HPDE6-E6E7 (cell line): ENCODE data around the gene NUDCD3.

Experiments used
- DNase-seq: peaks from one replicate; pipeline ENCODE4 v3.0.0; 2011; ENCODE audit warnings: missing footprints; ENCODE audit errors: extremely low spot score

NUDCD3 gene

GRCh38 chr7:44401692-44402091, 88.8 kb downstream of the NUDCD3 start:
- DNase-seq: no peak

GRCh38 chr7:44400033-44400511, 90.4 kb downstream of the NUDCD3 start:
- DNase-seq: no peak

- no peak for DNase-seq
These were observed 91.4 kb downstream of the NUDCD3 start for GRCh38 chr7:44398953-44399574.

DNA sequence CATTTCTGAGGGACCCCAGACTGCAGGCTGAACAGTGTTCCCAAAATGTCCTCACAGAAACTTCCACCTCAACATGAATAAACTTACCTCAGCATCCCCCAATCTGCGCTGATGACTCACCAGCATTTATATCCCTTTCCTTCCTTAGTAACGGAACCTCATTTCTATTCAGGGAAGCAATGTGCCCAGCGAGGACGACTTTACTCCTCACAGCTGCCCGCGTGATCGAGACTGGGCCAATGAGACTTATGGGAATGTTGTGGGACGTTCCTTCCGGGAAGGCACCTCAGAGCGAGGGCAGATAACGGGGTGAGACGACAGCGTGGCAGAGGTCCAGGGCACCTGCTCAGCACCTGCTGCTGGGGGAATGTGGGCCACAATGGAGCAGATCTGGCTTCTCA, 91.9 kb downstream of the NUDCD3 start:
- no peak for DNase-seq

DNA sequence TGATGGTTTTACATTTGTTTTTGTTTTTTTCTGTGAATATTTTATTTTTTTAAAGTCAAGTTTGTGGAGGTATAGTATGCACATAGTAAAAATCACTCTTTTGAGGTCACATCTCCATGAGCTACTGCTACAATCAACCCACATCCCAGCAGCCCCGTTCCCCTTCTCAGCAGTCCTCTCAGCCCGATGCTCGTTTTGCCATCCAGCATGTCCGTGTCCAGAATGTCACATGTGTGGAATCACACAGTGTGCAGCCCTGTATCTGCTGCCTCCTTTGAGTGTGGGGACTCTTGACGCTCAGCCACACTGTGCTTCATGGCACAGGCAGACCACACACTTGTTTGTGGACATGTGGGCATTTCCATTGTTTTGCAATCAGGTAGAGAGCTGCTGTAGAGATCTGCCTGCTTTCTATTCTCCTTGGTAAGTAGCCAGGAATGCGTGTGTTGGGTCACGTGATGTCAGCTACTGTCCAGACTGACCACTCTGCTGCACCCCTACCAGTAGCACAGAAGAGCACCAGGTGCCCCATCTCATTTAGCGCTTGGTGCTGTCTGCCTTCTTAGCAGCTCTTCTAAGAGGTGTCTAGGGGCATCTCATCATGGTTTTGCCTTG, 93.4 kb downstream of the NUDCD3 start:
- no peak for DNase-seq

DNA sequence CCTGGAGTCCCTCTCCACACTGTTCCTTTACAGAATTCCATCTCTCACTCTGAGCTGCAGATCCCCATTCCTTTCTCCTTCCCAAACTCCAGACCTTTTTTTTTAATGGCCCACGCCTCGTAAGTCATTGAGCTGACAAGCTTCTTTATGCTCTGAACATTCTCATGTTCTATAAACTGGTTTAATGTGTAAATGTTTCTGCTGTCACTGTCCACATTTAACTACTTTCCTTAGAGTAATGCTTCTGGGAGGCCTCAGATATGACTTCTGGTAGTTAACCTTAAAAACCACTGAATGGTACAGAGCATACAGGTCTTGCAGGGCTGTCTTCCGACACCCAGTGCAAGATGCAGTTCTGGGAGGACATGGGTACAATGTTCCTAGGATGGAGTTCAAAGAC, 94.0 kb downstream of the NUDCD3 start:
- DNase-seq: no peak

- DNase-seq: no peak
These were observed 95.4 kb downstream of the NUDCD3 start for GRCh38 chr7:44395067-44395466.

GRCh38 chr7:44394636-44395035, 95.8 kb downstream of the NUDCD3 start:
- no peak for DNase-seq

DNA sequence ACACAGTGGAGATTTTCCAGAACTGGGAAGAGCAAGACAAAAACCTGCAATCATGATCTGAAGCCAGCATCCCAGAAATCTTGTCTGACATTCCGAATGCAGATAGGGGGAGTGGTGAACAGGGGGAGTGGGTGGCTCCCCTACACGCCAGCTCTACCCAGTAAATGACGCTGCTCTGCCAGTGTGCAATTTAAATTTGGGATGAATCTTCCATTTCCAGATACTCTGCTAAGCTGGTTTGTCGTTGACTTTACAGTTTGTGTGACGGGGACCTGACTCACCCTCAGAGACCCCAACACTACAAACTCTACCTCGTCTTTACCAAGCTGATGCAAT, 96.4 kb downstream of the NUDCD3 start:
- no peak for DNase-seq

DNA sequence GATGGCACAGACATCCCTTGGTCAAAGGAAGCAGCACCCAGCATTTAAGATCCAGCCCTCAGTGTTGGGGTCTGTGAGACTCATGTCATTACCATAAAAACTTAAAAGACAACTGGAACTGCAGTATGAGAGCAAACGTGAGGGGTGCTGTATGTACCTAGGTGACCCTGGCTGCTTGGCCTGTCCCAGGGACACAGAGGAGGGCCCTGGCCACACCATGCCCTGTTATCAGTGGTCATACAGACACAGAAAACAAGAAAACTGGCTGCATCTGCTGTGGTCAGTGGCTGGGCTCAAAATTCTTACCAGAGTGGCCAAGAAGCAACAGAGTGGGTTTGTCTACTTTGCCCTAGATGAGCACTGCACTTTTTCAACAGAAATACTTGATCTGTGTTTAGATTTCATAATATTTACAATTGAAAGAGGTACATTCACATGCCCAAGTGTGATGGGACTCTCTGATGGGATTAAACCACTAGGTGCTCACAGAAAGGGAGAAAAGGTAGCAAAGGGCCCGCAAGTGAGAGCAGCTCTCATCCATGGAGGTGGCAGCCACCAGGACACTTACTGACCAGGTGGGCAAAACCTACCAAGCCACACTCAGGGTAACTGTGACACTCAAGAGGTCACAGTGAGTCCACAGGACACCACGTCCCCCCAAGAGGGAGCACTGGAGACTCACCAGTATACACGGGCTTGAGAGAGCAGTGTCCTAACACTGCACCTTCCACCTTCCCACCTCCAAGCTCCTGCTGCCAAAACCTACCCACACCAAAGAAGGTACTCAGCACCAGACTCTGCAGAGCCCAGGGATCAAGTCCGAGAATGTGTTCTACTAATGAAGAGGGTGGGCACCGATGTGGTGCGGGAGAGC, 97.0 kb downstream of the NUDCD3 start:
- DNase-seq: no peak

- no peak for DNase-seq
These were observed 97.8 kb downstream of the NUDCD3 start for GRCh38 chr7:44392618-44393010.

DNA sequence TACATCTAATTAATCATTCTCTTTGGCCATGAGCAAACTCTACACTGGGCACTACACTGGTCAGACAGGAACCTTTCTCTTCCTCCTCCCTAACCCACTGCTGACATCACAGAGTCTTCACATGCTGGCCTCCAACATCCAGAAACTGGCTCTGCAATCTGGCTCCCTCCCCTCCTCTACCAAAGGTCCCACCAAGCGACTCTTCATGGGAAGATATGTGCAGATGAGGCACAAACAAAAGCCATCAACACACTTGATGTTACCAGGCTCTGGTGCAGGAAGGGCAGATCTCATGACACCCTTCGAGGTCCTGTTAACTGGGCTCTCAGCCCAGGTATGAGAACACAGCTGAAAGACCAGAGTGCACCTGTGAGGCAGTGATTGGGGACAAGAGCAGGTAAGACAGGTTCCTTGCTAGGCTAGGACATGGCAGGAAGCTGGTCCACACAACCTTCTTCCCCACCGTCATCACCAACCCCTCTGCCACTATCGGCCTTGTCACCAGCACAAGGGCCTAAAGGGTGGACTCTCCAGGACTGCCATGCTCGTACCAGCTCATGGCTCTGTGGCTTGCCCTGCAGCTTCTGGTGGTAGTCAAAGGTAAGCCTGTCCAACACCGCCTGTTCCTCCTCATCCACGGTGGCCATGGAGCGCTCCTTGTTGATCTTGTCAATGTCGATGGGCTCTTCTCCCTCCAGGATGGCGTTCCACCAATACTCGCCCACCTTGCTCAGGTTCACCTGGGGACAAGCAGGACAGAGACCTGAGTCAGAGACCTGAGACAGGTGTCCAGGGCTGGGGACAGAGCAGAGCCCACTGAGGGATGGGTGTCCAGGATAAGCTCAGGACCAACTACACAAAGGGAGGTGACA, 98.5 kb downstream of the NUDCD3 start:
- DNase-seq: no peak

DNA sequence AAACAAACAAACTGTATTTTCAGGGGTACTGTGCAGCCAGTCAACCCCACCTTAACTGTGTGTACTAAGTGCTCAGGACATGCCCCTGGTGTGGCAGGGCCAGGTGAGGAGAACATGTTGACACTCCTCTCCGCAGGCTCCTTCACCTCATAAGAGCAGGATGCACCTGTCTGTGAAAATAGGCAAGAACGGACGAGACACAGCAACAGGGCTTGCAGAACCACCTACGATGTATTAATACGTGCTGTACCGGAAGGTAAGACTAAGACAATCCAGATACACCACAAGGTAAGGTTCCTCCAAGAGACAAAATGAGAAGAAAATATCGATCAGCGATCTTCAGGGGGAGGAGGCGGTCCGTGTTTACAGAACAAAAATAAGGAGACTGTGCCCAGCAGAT, 99.3 kb downstream of the NUDCD3 start:
- DNase-seq: no peak

- no peak for DNase-seq
These were observed 99.8 kb downstream of the NUDCD3 start for GRCh38 chr7:44390701-44391100.

DNA sequence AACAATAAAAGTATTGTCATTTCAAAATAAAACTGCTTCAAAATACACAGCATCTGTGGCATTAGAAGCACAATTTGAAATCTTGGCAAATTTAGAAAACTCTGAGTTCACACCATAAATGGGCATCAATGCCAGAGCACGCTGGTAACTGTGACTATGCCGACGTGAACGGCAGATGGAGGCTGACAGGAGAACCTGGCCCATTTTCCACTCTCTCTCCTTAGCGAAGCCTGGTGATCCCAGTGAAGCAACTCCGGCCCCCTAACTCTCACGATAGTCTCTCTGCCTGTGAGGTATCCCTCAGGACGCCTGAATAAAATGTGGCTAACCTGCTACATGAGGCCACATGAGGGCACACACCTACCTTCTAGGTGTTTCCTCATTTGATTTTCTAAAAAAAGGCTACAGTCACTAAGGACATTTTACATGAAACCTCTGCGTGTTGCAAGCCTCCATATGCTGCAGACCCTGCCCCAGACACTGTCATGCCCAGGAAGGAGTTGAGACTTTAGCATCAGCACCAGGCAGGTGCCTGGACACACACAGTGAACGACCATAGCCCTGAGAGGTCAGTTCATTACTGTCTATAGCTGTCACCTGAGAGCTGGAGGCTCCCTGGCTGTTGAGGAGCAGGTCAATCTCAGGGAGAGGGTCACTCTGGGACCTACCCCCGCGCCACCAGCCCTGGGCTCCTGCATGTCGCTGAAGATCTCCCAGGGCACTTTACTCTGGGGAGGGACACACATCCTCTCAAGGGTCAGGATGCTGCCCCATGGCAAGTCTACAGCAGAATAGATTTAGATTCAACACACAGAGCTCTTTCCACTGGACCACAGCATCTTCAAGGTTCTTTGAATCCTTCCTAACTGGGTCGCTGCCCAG, 102.1 kb downstream of the NUDCD3 start:
- DNase-seq: no peak

- DNase-seq: no peak
These were observed 103.1 kb downstream of the NUDCD3 start for GRCh38 chr7:44387389-44387788.

GRCh38 chr7:44386139-44386913, 104.1 kb downstream of the NUDCD3 start:
- no peak for DNase-seq

DNA sequence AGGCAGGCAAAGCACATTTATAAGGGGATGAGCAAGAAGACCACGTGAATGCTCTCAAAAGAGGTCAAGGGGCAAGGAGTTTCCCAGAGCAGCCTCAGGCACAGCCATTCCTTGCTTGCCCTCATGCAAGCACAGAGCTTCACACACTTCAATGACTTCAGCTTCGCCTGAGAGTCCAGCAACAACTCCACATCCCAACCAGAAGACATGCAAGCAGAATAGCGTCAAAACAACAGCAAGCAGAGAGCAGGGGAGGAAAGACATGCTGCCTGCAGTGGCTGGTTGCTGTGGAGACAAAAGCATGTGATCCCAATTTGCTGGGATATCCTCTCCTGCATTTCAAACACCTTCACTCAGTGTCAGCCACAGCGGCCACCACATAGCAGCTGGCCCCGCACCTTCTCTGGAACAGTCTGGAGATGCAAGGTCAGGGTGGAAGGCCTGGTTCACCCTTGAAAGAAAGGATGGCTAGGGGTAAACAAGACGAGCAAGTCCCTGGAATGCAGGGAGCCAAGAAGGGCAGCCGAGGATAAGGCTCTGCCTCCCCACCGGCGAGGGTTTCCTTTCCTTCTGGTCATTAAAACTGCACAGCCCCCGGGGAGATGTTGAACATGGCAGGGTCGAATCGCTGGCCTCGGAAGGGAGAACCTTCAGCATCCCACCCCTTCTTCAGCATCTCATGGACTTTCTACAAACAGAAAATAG, 104.9 kb downstream of the NUDCD3 start:
- DNase-seq: no peak

GRCh38 chr7:44384586-44385433, 105.6 kb downstream of the NUDCD3 start:
- no peak for DNase-seq
